GM23338 (cell line): Measurements from ENCODE around the gene CPAMD8.
"Not testable (repeated sequence)": the region's sequence is repeated elsewhere in the genome, so short reads cannot be mapped to it uniquely, and the experiment has no call there.

ENCODE experiments used
- CREB1 ChIP-seq: fragments of 250-450 bp; sonication (Bioruptor Pico); IDR thresholded peaks from 2 replicates; pipeline ENCODE4 v1.5.0; 2020; ENCODE audit warnings: low read depth, mild to moderate bottlenecking, moderate library complexity
- EZH2 ChIP-seq: fragments of 200-600 bp; sonication (generic); IDR thresholded peaks from one replicate; pipeline ENCODE4 v1.8.0; 2017; ENCODE audit warnings: antibody characterized with exemption, mild to moderate bottlenecking, low read depth; ENCODE audit not compliant: unreplicated experiment
- NANOG ChIP-seq: IDR thresholded peaks from 2 replicates; pipeline ENCODE4 v1.6.1; 2016; ENCODE audit warnings: antibody characterized with exemption, borderline replicate concordance
- POLR2AphosphoS5 ChIP-seq: IDR thresholded peaks from 2 replicates; pipeline ENCODE4 v1.6.1; 2016; ENCODE audit warnings: antibody characterized with exemption, low read depth
- TF ChIP-seq, protein P1 (sequence below), 2 experiments: fragments of 200-600 bp in 1 of 2; sonication (generic) in 1 of 2; conservative IDR thresholded peaks; 2 replicates each; pipeline versions ENCODE4 v1.5.1 to v1.6.1; 2016 to 2017; ENCODE audit warnings: antibody characterized with exemption in 2 of 2, low read depth in 2 of 2, mild to moderate bottlenecking in 2 of 2, moderate library complexity in 1 of 2
- TF ChIP-seq, protein P2 (sequence below): IDR thresholded peaks from one replicate; pipeline ENCODE4 v1.6.1; 2018; ENCODE audit warnings: antibody characterized with exemption; ENCODE audit not compliant: unreplicated experiment

DNA sequence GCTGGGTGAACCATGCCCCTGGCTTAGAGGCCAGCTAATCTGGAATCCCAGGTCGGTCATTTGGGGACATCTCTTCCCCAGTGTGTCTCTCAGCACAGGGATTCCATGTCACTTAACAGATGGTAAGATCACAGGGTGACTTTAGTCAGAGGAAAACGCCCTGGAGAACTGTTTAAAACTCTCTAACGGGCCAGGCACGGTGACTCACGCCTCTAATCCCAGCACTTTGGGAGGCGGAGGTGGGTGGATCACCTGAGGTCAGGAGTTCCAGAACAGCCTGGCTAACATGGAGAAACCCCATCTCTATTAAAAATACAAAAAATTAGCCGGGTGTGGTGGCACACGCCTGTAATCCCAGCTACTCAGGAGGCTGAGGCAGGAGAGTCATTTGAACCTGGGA, 1.7 kb downstream of the CPAMD8 start:
- TF ChIP-seq EZH2; NANOG; POLR2AphosphoS5; CREB1 (CRISPR knock-in tag): not testable (repeated sequence)
- TF ChIP-seq, protein P1, sequence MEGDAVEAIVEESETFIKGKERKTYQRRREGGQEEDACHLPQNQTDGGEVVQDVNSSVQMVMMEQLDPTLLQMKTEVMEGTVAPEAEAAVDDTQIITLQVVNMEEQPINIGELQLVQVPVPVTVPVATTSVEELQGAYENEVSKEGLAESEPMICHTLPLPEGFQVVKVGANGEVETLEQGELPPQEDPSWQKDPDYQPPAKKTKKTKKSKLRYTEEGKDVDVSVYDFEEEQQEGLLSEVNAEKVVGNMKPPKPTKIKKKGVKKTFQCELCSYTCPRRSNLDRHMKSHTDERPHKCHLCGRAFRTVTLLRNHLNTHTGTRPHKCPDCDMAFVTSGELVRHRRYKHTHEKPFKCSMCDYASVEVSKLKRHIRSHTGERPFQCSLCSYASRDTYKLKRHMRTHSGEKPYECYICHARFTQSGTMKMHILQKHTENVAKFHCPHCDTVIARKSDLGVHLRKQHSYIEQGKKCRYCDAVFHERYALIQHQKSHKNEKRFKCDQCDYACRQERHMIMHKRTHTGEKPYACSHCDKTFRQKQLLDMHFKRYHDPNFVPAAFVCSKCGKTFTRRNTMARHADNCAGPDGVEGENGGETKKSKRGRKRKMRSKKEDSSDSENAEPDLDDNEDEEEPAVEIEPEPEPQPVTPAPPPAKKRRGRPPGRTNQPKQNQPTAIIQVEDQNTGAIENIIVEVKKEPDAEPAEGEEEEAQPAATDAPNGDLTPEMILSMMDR (conservative IDR thresholded peaks at IDR 0.05; ENCODE audit: low read depth in 2 of 2) = not testable (repeated sequence)
- TF ChIP-seq, protein P2, sequence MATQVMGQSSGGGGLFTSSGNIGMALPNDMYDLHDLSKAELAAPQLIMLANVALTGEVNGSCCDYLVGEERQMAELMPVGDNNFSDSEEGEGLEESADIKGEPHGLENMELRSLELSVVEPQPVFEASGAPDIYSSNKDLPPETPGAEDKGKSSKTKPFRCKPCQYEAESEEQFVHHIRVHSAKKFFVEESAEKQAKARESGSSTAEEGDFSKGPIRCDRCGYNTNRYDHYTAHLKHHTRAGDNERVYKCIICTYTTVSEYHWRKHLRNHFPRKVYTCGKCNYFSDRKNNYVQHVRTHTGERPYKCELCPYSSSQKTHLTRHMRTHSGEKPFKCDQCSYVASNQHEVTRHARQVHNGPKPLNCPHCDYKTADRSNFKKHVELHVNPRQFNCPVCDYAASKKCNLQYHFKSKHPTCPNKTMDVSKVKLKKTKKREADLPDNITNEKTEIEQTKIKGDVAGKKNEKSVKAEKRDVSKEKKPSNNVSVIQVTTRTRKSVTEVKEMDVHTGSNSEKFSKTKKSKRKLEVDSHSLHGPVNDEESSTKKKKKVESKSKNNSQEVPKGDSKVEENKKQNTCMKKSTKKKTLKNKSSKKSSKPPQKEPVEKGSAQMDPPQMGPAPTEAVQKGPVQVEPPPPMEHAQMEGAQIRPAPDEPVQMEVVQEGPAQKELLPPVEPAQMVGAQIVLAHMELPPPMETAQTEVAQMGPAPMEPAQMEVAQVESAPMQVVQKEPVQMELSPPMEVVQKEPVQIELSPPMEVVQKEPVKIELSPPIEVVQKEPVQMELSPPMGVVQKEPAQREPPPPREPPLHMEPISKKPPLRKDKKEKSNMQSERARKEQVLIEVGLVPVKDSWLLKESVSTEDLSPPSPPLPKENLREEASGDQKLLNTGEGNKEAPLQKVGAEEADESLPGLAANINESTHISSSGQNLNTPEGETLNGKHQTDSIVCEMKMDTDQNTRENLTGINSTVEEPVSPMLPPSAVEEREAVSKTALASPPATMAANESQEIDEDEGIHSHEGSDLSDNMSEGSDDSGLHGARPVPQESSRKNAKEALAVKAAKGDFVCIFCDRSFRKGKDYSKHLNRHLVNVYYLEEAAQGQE = not testable (repeated sequence)
